GM21515 (cell line): Measurements from ENCODE around the gene PLEKHH3.

Experiments used
- ATAC-seq: cut with Tn5 transposase; IDR thresholded peaks from one replicate; pipeline ENCODE4 v1.9.1; 2021; ENCODE audit not compliant: unreplicated experiment

PLEKHH3 gene

GRCh38 chr17:42676424-42677011 lies at the start of gene PLEKHH3:
Gene PLEKHH3, minus strand, starts transcription at chr17:42676994. Its CDS starts 431 bp downstream, at chr17:42676563.
- no peak for ATAC-seq

GRCh38 chr17:42725143-42725542 lies 48.3 kb upstream of the PLEKHH3 start:
- no peak for ATAC-seq

- no peak for ATAC-seq
Observed at GRCh38 chr17:42723636-42724035, 46.8 kb upstream of the PLEKHH3 start.

GRCh38 chr17:42720996-42721583 lies 44.3 kb upstream of the PLEKHH3 start:
- ATAC-seq = no peak

GRCh38 chr17:42709561-42709960 lies 32.8 kb upstream of the PLEKHH3 start:
- ATAC-seq = no peak

GRCh38 chr17:42708588-42708987 lies 31.8 kb upstream of the PLEKHH3 start:
- ATAC-seq = no peak

GRCh38 chr17:42706732-42707131 lies 29.9 kb upstream of the PLEKHH3 start:
- no peak for ATAC-seq

GRCh38 chr17:42704837-42705494 lies 28.2 kb upstream of the PLEKHH3 start:
- ATAC-seq = peak; percentile 57

- ATAC-seq = no peak
Observed at GRCh38 chr17:42704490-42704836, 27.7 kb upstream of the PLEKHH3 start.

- ATAC-seq = no peak
Observed at GRCh38 chr17:42702446-42702845, 25.7 kb upstream of the PLEKHH3 start.

GRCh38 chr17:42700586-42701289 lies 23.9 kb upstream of the PLEKHH3 start:
- no peak for ATAC-seq

- ATAC-seq = no peak
Observed at GRCh38 chr17:42699415-42699740, 22.6 kb upstream of the PLEKHH3 start.

GRCh38 chr17:42698736-42699414 lies 22.1 kb upstream of the PLEKHH3 start:
- no peak for ATAC-seq

- ATAC-seq = no peak
Observed at GRCh38 chr17:42697108-42697811, 20.5 kb upstream of the PLEKHH3 start.

- ATAC-seq = no peak
Observed at GRCh38 chr17:42695500-42695899, 18.7 kb upstream of the PLEKHH3 start.

GRCh38 chr17:42694524-42694923 lies 17.7 kb upstream of the PLEKHH3 start:
- no peak for ATAC-seq

- no peak for ATAC-seq
Observed at GRCh38 chr17:42692489-42692888, 15.7 kb upstream of the PLEKHH3 start.

- no peak for ATAC-seq
Observed at GRCh38 chr17:42691021-42691545, 14.3 kb upstream of the PLEKHH3 start.

GRCh38 chr17:42690596-42690995 lies 13.8 kb upstream of the PLEKHH3 start:
- no peak for ATAC-seq

GRCh38 chr17:42687707-42688320 lies 11.0 kb upstream of the PLEKHH3 start:
- ATAC-seq = no peak
